ENCODE measurements around the gene HIGD2A. TPM values are rescaled to one million over a fixed set of nuclear protein-coding genes. Genes with fewer than 3 reads are reported as not detected.

HIGD2A gene
- polyA plus RNA-seq, 3 donors, result 101 to 298 (median 260) TPM

DNA sequence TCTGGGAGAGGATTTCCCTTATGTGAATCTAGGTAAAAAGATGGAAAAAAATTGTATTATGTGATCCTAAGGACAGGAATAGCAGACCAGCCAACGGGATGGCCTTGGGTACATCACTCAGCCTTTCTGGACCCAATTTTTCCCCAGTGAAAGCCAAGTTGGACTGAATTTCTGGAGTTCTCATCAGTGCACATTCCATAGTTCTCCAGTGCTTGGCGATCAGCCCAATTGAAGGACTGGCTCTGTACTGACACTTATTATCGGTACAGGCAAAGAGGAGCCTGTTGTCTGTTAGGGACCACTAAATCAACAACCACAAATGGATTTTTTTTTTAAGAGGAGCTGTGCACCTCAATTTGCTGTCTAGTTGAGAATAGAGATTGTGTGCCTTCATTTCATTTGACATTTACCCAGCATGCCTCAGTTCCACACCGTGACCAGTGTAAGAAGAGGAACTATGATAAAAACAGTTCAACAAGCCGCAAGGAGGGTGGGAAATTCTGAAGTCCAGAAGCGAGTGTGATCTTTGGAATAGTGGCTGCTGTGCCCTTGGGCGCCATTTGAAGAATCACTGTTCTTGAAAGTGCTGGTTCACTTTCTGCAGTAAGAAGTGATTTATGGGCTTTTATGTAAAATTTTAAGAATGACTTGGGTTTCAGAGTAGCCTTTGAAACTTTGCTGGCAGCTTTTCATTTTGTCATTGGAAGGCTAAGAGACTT is 15.3 kb upstream of the HIGD2A start:
- DNase-seq, result peak in 1 of 3 donors; percentile 18
- Histone ChIP-seq H2AFZ (ENCODE audit: insufficient read depth, low read depth, low read length, poor library complexity, severe bottlenecking) (no peak overlapping the region), H3K27ac (ENCODE audit: low read depth in 1 of 2, low read length in 2 of 2) (no peak overlapping the region), H3K9ac (ENCODE audit: insufficient read depth, low read length, poor library complexity, severe bottlenecking) (no peak overlapping the region), H3K9me3 (replicated peaks in 1 of 2; ENCODE audit: control insufficient read depth in 1 of 2, insufficient read depth in 1 of 2, low read length in 2 of 2) (no peaks in the 10 kb centered on the region), H3K4me2 (replicated peaks; ENCODE audit: extremely low read depth, low read length, poor library complexity, severe bottlenecking) (peak overlapping the region; percentile 8), H3K4me3 (replicated peaks in 1 of 3; ENCODE audit: low read depth in 2 of 3, low read length in 3 of 3) (no peak overlapping the region), H3K27me3 (ENCODE audit: control insufficient read depth in 2 of 2, insufficient read depth in 2 of 2, low read length in 2 of 2) (peaks cover 0 to under 1% of the 10 kb centered on the region in 2 donors), H3K4me1 (ENCODE audit: control insufficient read depth in 1 of 2, insufficient read depth in 2 of 2, low read length in 2 of 2) (peaks cover 13 to 21% of the 10 kb centered on the region in 2 donors), H3K36me3 (replicated peaks in 1 of 2; ENCODE audit: control insufficient read depth in 1 of 2, insufficient read depth in 2 of 2, low read length in 2 of 2) (no peaks in the 10 kb centered on the region), H3K79me2 (ENCODE audit: insufficient read depth, low read length) (no peaks in the 10 kb centered on the region), H4K20me1 (ENCODE audit: insufficient read depth, low read length) (no peaks in the 10 kb centered on the region)
- TF ChIP-seq, protein P1, sequence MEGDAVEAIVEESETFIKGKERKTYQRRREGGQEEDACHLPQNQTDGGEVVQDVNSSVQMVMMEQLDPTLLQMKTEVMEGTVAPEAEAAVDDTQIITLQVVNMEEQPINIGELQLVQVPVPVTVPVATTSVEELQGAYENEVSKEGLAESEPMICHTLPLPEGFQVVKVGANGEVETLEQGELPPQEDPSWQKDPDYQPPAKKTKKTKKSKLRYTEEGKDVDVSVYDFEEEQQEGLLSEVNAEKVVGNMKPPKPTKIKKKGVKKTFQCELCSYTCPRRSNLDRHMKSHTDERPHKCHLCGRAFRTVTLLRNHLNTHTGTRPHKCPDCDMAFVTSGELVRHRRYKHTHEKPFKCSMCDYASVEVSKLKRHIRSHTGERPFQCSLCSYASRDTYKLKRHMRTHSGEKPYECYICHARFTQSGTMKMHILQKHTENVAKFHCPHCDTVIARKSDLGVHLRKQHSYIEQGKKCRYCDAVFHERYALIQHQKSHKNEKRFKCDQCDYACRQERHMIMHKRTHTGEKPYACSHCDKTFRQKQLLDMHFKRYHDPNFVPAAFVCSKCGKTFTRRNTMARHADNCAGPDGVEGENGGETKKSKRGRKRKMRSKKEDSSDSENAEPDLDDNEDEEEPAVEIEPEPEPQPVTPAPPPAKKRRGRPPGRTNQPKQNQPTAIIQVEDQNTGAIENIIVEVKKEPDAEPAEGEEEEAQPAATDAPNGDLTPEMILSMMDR (IDR thresholded peaks at IDR 0.05), result no peak
- H3K27me3 Mint-ChIP-seq (ENCODE audit: low read depth in 3 of 3), result peaks cover 1 to 2% (median 2%) of the 10 kb centered on the region in 3 donors
- H3K4me3 Mint-ChIP-seq, result peak overlapping the region in 1 of 2 donors; percentile 30
- H3K9me3 Mint-ChIP-seq, result no peaks in the 10 kb centered on the region
- peak overlapping the region in 2 of 7 donors; percentile 12 to 46 for H3K27ac Mint-ChIP-seq
- H3K36me3 Mint-ChIP-seq, result no peaks in the 10 kb centered on the region
- WGBS (ENCODE audit: insufficient coverage), result 60% methylated on average over 4 of the region's 7 CpGs
- intact Hi-C loops (cut with micrococcal nuclease), result no loop called here
- peaks cover 14% of the 10 kb centered on the region for H3K4me1 Mint-ChIP-seq

DNA sequence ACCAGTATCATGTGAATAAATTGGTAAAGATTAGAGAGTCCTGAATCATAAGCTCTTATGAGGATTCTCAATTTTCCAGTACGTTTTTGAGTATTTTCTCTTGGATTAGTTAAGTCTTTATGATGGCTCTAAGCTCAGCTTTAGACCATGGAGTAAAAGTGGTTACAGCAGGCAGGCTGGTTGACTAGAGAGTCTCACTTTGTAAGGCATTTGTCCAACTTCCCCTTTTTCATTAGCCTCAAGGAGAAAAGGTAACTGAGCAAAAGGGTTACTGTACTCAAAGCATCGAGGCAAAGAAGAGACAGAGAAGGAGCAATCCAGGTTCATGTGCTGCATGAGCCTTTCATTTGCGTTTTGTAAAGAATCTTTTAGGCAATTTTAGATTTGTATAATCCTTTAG is 8.7 kb upstream of the HIGD2A start:
- Histone ChIP-seq H3K4me1 (ENCODE audit: control insufficient read depth in 1 of 2, insufficient read depth in 2 of 2, low read length in 2 of 2) (no peaks in the 10 kb centered on the region), H2AFZ (ENCODE audit: insufficient read depth, low read depth, low read length, poor library complexity, severe bottlenecking) (no peak overlapping the region), H3K4me2 (replicated peaks; ENCODE audit: extremely low read depth, low read length, poor library complexity, severe bottlenecking) (no peak overlapping the region), H3K27ac (ENCODE audit: low read depth in 1 of 2, low read length in 2 of 2) (no peak overlapping the region), H4K20me1 (ENCODE audit: insufficient read depth, low read length) (peaks cover 5% of the 10 kb centered on the region), H3K27me3 (ENCODE audit: control insufficient read depth in 2 of 2, insufficient read depth in 2 of 2, low read length in 2 of 2) (no peaks in the 10 kb centered on the region), H3K36me3 (replicated peaks in 1 of 2; ENCODE audit: control insufficient read depth in 1 of 2, insufficient read depth in 2 of 2, low read length in 2 of 2) (peaks cover 32 to 42% of the 10 kb centered on the region in 2 donors), H3K79me2 (ENCODE audit: insufficient read depth, low read length) (no peaks in the 10 kb centered on the region), H3K4me3 (replicated peaks in 1 of 3; ENCODE audit: low read depth in 2 of 3, low read length in 3 of 3) (no peak overlapping the region), H3K9me3 (replicated peaks in 1 of 2; ENCODE audit: control insufficient read depth in 1 of 2, insufficient read depth in 1 of 2, low read length in 2 of 2) (no peaks in the 10 kb centered on the region), H3K9ac (ENCODE audit: insufficient read depth, low read length, poor library complexity, severe bottlenecking) (no peak overlapping the region)
- Mint-ChIP-seq H3K36me3 (peaks cover 32 to 36% of the 10 kb centered on the region in 2 donors), H3K27ac (no peak overlapping the region), H3K9me3 (no peaks in the 10 kb centered on the region), H3K4me1 (no peaks in the 10 kb centered on the region), H3K27me3 (ENCODE audit: low read depth in 3 of 3) (peaks cover 0 to 2% (median 0%) of the 10 kb centered on the region in 3 donors), H3K4me3 (no peak overlapping the region)
- TF ChIP-seq, protein P1 (IDR thresholded peaks at IDR 0.05), result no peak
- intact Hi-C loops (cut with micrococcal nuclease), result loop anchor here in 1 of 2 donors (10.0 kb wide), 1 partner anchor 155 kb away; the partner anchor contains the start of gene RNF44
- 58% methylated on average over 2 of the region's 3 CpGs for WGBS (ENCODE audit: insufficient coverage)
- DNase-seq, result no peak
